Esophagus (tissue), 2 donors: ENCODE results near the gene LMOD2. TPM values are rescaled to one million over a fixed set of nuclear protein-coding genes. Genes with fewer than 3 reads are reported as not detected.

ENCODE experiments used
- H3K27ac ChIP-seq, 2 donors: one replicate each; pipeline ENCODE4 v1.5.1; 2013; ENCODE audit warnings: low read depth in 2 of 2, mild to moderate bottlenecking in 2 of 2, inconsistent platforms in 1 of 2, low read length in 1 of 2, moderate library complexity in 1 of 2
- H3K27me3 ChIP-seq, 2 donors: one replicate each; pipeline ENCODE4 v1.6.1; 2013; ENCODE audit warnings: low read length in 2 of 2, control low read depth in 1 of 2, mild to moderate bottlenecking in 1 of 2; ENCODE audit not compliant: insufficient read depth in 2 of 2, control insufficient read depth in 1 of 2
- H3K36me3 ChIP-seq, 2 donors: one replicate each; pipeline ENCODE4 v1.6.1; 2013; ENCODE audit warnings: low read length in 1 of 2; ENCODE audit not compliant: control insufficient read depth in 2 of 2, insufficient read depth in 2 of 2
- H3K4me1 ChIP-seq, 2 donors: one replicate each; pipeline ENCODE4 v1.6.1; 2013; ENCODE audit warnings: low read length in 1 of 2; ENCODE audit not compliant: control insufficient read depth in 2 of 2, insufficient read depth in 2 of 2
- H3K4me3 ChIP-seq, 2 donors: one replicate each; pipeline ENCODE4 v1.5.1; 2013; ENCODE audit warnings: low read length in 2 of 2, mild to moderate bottlenecking in 2 of 2, low read depth in 1 of 2, moderate library complexity in 1 of 2
- H3K9me3 ChIP-seq, 2 donors: one replicate each; pipeline ENCODE4 v1.6.1; 2013; ENCODE audit warnings: mild to moderate bottlenecking in 2 of 2, low read depth in 1 of 2, low read length in 1 of 2, moderate library complexity in 1 of 2; ENCODE audit not compliant: control insufficient read depth in 2 of 2, insufficient read depth in 1 of 2
- WGBS, 2 donors: extraction: QIAGEN DNeasy Blood & Tissue Kit; methylation state at CpG; one replicate each; pipeline ENCODE4 v1.1.7; 2013; 5-methylcytosine and 5-hydroxymethylcytosine counted together
- polyA plus RNA-seq, 2 donors: library from polyadenylated mRNA; stranded (reverse); fragments of 200-250 nt; gene quantifications; one replicate each; pipeline ENCODE4 v1.2.3, GENCODE V29; 2013
- donor health status: healthy with polysubstance abuse.
- donor health status: Bipolar disorder and iron deficiency.

LMOD2 gene
- polyA plus RNA-seq, 2 donors, result 0.01 to 0.02 TPM

DNA sequence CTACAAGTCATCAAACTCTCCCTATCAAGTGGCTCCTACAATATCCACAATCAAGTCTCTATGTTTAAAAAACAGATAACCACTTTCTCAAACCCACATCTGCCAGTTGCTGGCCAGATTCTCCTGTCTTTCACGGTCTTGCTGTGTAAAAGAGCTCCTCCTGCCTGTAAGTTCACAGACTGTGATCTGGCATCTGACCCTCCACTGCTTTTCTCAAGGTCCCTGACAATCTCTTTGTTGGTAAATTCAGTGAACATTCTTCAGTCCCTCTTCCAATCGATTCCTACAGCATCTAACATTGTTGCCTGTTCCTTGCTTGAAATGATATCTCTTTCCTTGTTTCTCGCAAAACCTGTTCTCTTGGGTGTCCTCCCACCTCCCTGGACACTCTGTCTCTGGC is 18.5 kb upstream of the LMOD2 start:
- Histone ChIP-seq H3K27ac (no peak overlapping the region), H3K27me3 (no peaks in the 10 kb centered on the region), H3K36me3 (no peaks in the 10 kb centered on the region), H3K4me3 (no peak overlapping the region), H3K4me1 (no peaks in the 10 kb centered on the region), H3K9me3 (no peaks in the 10 kb centered on the region)
- WGBS, 2 donors, result 46 to 53% methylated on average over 3 of the region's 3 CpGs

DNA sequence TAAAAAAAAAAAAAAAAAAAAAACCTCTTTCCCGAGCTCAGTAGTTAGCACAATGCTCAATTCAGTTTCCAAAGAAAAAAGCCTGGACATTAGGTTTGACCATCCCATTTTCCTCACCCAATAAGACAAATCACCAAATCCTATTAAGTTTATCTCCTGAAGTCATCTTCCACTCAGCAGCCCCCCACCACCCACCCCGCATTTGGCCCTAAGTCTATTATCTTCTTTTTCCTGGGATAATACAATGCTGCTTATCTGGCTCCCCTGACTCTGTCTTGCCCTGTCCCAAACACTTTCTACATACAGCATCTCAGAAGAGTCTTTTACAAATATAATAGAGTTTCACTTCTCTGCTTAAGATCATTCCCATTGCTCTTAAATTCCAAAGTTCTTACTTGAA is 17.8 kb upstream of the LMOD2 start:
- 89 to 95% methylated on average over 2 of the region's 2 CpGs for WGBS, 2 donors

GRCh38 chr7:123639631-123640030 is 16.0 kb upstream of the LMOD2 start:
- no peaks in the 10 kb centered on the region for H3K9me3 ChIP-seq
- no peaks in the 10 kb centered on the region for H3K27me3 ChIP-seq
- no peak overlapping the region for H3K27ac ChIP-seq
- WGBS, 2 donors, result 80 to 83% methylated on average over 2 of the region's 2 CpGs
- no peaks in the 10 kb centered on the region for H3K4me1 ChIP-seq
- no peak overlapping the region for H3K4me3 ChIP-seq
- H3K36me3 ChIP-seq, result no peaks in the 10 kb centered on the region

More for the DNA sequence above, 17.8 kb upstream of the LMOD2 start:
- Histone ChIP-seq H3K27me3 (no peaks in the 10 kb centered on the region), H3K4me3 (no peak overlapping the region), H3K36me3 (no peaks in the 10 kb centered on the region), H3K27ac (no peak overlapping the region), H3K4me1 (no peaks in the 10 kb centered on the region), H3K9me3 (no peaks in the 10 kb centered on the region)

DNA sequence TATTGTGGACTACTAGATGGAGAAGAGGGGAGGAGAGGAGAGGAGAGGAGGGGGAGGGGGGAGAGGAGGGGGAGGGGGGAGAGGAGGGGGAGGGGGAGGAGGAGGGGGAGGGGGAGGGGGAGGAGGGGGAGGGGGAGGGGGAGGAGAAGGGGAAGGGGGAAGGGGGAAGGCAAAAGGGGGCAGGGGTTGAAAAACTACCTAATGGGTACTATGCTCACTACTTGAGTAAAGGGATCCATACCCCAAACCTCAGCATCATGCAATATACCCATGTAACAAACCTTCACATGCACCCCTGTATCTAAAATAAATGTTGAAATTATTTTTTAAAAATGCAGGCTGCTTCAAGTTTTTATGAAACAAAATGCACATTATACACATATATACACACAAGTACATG is 15.1 kb upstream of the LMOD2 start:
- H3K27ac ChIP-seq, result no peak overlapping the region
- H3K4me3 ChIP-seq, result no peak overlapping the region
- H3K9me3 ChIP-seq, result no peaks in the 10 kb centered on the region
- no peaks in the 10 kb centered on the region for H3K4me1 ChIP-seq
- H3K36me3 ChIP-seq, result no peaks in the 10 kb centered on the region
- no peaks in the 10 kb centered on the region for H3K27me3 ChIP-seq

GRCh38 chr7:123641901-123642300 is 13.8 kb upstream of the LMOD2 start:
- no peak overlapping the region for H3K4me3 ChIP-seq
- WGBS, 2 donors, result 82 to 83% methylated on average over 5 of the region's 5 CpGs
- no peaks in the 10 kb centered on the region for H3K4me1 ChIP-seq
- H3K27ac ChIP-seq, result no peak overlapping the region
- H3K36me3 ChIP-seq, result no peaks in the 10 kb centered on the region
- peaks cover 0 to 2% of the 10 kb centered on the region in 2 donors for H3K27me3 ChIP-seq
- H3K9me3 ChIP-seq, result no peaks in the 10 kb centered on the region

GRCh38 chr7:123643495-123644441 is 11.9 kb upstream of the LMOD2 start:
- Histone ChIP-seq H3K27me3 (peaks cover 0 to 2% of the 10 kb centered on the region in 2 donors), H3K9me3 (no peaks in the 10 kb centered on the region), H3K4me3 (no peak overlapping the region), H3K27ac (no peak overlapping the region), H3K4me1 (no peaks in the 10 kb centered on the region), H3K36me3 (no peaks in the 10 kb centered on the region)
- WGBS, 2 donors, result 24 to 25% methylated on average over 6 of the region's 6 CpGs

DNA sequence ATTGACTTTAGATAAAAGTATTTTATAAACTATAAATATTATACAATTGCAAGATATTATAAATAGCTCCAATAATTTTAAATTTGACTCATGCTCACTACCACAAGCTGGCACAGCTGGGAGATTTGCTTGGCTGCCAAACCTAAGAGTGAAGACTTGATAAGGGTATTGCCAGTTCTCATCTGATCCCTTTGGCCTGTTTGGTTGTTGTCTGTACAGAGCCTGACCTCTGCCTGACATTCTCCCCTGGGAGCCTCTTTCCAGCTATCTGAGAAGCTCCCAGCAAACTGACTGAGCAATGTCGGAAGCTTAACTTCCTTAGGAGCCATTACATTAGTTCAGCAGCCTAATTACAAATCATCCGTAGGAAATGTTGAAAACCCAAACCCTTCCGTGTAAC is 10.2 kb upstream of the LMOD2 start:
- 61 to 73% methylated on average over 3 of the region's 3 CpGs for WGBS, 2 donors
- Histone ChIP-seq H3K4me1 (no peaks in the 10 kb centered on the region), H3K27ac (no peak overlapping the region), H3K36me3 (no peaks in the 10 kb centered on the region), H3K27me3 (peaks cover 0 to 2% of the 10 kb centered on the region in 2 donors), H3K4me3 (no peak overlapping the region), H3K9me3 (no peaks in the 10 kb centered on the region)

- WGBS, 2 donors, result 83 to 86% methylated on average over 7 of the region's 7 CpGs
- Histone ChIP-seq H3K4me1 (no peaks in the 10 kb centered on the region), H3K36me3 (no peaks in the 10 kb centered on the region), H3K4me3 (no peak overlapping the region), H3K27ac (no peak overlapping the region), H3K27me3 (peaks cover 0 to 4% of the 10 kb centered on the region in 2 donors), H3K9me3 (no peaks in the 10 kb centered on the region)
These were observed 8.4 kb upstream of the LMOD2 start for GRCh38 chr7:123647106-123647730.

DNA sequence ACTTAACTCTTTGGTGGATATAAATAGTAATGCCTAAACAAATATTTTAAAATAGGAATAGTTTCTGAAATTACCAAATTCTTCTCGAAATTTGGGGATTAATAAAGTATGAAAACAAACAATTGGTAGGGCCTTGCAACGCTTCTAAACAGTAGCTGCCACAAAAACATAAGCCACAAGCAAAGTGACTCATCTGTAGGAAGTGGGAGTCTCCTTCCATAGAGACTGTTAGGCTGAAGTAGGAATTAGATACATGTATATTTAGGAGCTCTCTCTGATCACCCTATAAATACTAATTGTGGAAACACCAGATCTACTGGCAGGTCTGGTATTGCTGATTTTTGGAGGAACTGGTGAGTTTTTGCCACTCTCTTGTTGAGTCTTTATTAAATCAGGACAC is 5.7 kb upstream of the LMOD2 start:
- Histone ChIP-seq H3K36me3 (no peaks in the 10 kb centered on the region), H3K27ac (no peak overlapping the region), H3K9me3 (no peaks in the 10 kb centered on the region), H3K27me3 (peaks cover 0 to 4% of the 10 kb centered on the region in 2 donors), H3K4me3 (no peak overlapping the region), H3K4me1 (no peaks in the 10 kb centered on the region)
- WGBS, 2 donors, result 48 to 53% methylated on average over 2 of the region's 2 CpGs
